Esophagus (tissue), 2 donors: Measurements from ENCODE around the gene PRICKLE2. TPM values are rescaled to one million over a fixed set of nuclear protein-coding genes. Genes with fewer than 3 reads are reported as not detected.

ENCODE experiments used
- H3K27ac ChIP-seq, 2 donors: one replicate each; pipeline ENCODE4 v1.5.1; 2013; ENCODE audit warnings: low read depth in 2 of 2, mild to moderate bottlenecking in 2 of 2, inconsistent platforms in 1 of 2, low read length in 1 of 2, moderate library complexity in 1 of 2
- H3K27me3 ChIP-seq, 2 donors: one replicate each; pipeline ENCODE4 v1.6.1; 2013; ENCODE audit warnings: low read length in 2 of 2, control low read depth in 1 of 2, mild to moderate bottlenecking in 1 of 2; ENCODE audit not compliant: insufficient read depth in 2 of 2, control insufficient read depth in 1 of 2
- H3K36me3 ChIP-seq, 2 donors: one replicate each; pipeline ENCODE4 v1.6.1; 2013; ENCODE audit warnings: low read length in 1 of 2; ENCODE audit not compliant: control insufficient read depth in 2 of 2, insufficient read depth in 2 of 2
- H3K4me1 ChIP-seq, 2 donors: one replicate each; pipeline ENCODE4 v1.6.1; 2013; ENCODE audit warnings: low read length in 1 of 2; ENCODE audit not compliant: control insufficient read depth in 2 of 2, insufficient read depth in 2 of 2
- H3K4me3 ChIP-seq, 2 donors: one replicate each; pipeline ENCODE4 v1.5.1; 2013; ENCODE audit warnings: low read length in 2 of 2, mild to moderate bottlenecking in 2 of 2, low read depth in 1 of 2, moderate library complexity in 1 of 2
- H3K9me3 ChIP-seq, 2 donors: one replicate each; pipeline ENCODE4 v1.6.1; 2013; ENCODE audit warnings: mild to moderate bottlenecking in 2 of 2, low read depth in 1 of 2, low read length in 1 of 2, moderate library complexity in 1 of 2; ENCODE audit not compliant: control insufficient read depth in 2 of 2, insufficient read depth in 1 of 2
- WGBS, 2 donors: extraction: QIAGEN DNeasy Blood & Tissue Kit; methylation state at CpG; one replicate each; pipeline ENCODE4 v1.1.7; 2013; 5-methylcytosine and 5-hydroxymethylcytosine counted together
- polyA plus RNA-seq, 2 donors: library from polyadenylated mRNA; stranded (reverse); fragments of 200-250 nt; gene quantifications; one replicate each; pipeline ENCODE4 v1.2.3, GENCODE V29; 2013
- donor health status: healthy with polysubstance abuse.
- donor health status: Bipolar disorder and iron deficiency.

The PRICKLE2 gene
- polyA plus RNA-seq, 2 donors, result 1.3 to 2.7 TPM

DNA sequence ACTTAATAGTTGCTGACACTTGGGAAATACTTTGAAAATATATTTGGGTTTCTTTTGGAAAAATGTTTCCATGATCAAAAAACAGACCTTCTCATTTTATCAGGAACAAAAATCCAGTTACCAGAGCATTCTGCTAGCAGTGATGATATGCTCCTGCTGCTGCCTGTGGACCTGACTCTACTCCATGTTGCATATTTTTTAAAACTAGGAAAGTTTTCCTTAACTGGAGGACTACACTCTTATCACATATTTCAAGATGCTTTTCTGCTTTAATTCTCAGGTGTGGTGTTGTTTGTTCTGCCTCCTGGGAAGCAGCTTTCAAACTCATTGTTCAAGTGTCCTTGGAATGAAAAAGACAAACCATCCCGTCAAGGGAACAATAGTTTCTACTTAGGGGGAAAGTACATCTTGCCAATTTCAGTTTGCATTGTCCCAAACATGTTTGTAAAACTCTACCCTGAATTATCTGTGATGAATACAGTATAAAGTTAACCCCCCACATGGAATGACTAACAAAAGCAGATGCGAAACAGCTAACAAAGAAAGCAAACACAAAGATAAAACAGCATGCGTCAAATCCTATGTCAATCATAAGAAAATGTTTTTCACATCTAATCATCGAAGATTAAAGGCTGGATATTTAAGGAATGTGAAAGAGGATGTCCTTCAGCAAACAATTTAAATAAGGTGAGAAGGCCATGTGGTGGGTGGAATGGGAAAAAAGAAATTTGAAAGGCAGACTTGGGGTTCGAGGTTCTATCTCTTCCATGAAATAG lies 161.9 kb downstream of the PRICKLE2 start:
- Histone ChIP-seq H3K27me3 (no peaks in the 10 kb centered on the region), H3K4me1 (peaks cover 0 to 4% of the 10 kb centered on the region in 2 donors), H3K9me3 (no peaks in the 10 kb centered on the region), H3K36me3 (no peaks in the 10 kb centered on the region), H3K27ac (no peak overlapping the region), H3K4me3 (no peak overlapping the region)
- WGBS, 2 donors, result 58 to 63% methylated on average over 5 of the region's 5 CpGs

DNA sequence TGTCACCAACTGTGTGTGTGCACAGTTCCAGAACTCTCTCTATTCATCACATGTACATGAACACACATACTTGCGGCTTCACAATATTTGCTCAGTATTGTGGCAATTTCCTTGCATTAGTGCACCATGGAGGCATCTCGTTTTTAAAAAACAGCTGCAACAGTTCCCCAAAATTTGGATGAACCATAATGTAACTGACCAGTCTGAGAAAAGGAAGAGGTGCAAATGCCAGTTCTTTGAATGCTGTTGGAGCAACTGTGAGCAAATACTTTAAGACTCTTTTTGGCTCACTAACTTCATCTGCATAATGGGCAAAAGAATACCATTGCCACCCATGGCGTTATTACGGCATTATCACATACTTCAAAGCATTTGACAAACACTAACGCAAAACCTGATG lies 163.6 kb downstream of the PRICKLE2 start:
- Histone ChIP-seq H3K4me1 (no peaks in the 10 kb centered on the region), H3K27ac (no peak overlapping the region), H3K4me3 (no peak overlapping the region), H3K36me3 (no peaks in the 10 kb centered on the region), H3K9me3 (no peaks in the 10 kb centered on the region), H3K27me3 (no peaks in the 10 kb centered on the region)
- WGBS, 2 donors, result 86 to 91% methylated on average over 5 of the region's 5 CpGs

DNA sequence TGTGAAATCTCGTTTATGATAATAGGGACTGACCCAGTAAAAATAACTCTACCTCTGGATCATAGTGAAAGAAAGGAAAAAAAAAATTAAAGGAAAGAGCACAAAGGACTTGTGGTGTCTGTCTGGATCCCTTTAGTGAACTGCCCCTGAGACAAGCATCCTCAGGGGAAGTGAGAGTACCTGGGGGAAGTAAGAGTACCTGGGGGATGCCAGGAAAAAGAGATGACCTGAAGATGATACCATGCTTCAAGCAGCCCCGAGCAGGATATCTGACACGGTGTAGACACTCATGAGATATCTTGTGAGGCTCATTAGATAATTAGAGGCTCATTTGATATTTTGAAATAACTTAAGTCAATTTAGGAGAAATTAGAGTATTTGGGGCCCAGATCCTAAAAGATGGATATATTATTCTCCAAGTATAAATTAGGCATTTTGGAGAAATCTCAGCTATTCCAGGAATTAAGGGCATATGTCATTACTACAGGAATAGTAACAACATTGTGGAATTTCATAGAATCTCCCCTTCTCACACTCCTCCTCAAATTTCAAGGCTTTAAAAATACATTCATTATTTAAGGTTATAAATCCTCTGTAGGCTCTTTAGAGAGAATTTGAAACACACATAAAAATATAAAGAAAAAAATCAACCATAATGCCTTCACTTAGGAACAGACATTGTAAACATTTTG lies 165.6 kb downstream of the PRICKLE2 start:
- Histone ChIP-seq H3K9me3 (no peaks in the 10 kb centered on the region), H3K4me1 (no peaks in the 10 kb centered on the region), H3K27me3 (no peaks in the 10 kb centered on the region), H3K4me3 (no peak overlapping the region), H3K27ac (no peak overlapping the region), H3K36me3 (no peaks in the 10 kb centered on the region)
- 82 to 83% methylated on average over 3 of the region's 3 CpGs for WGBS, 2 donors

DNA sequence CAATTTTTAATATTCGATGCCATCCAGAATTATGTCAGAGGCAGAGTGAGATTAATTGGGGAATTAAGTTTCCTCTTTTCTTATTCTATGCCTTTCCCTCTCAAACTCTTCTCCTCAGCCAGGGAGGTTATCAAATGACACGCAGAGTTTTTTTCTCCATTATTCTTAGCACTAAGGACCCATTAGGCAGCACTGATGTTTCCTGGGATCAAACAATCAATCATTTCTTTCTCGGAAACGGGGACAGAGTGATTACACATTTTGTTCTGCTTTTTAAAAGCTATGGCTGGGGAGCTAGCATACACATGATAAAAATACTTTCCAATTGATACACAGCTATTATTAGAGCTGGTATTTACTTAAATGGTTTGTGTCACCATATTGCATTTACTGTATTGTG lies 166.7 kb downstream of the PRICKLE2 start:
- WGBS, 2 donors, result 19 to 30% methylated on average over 4 of the region's 4 CpGs
- H3K4me1 ChIP-seq, result no peaks in the 10 kb centered on the region
- H3K27ac ChIP-seq, result no peak overlapping the region
- no peaks in the 10 kb centered on the region for H3K36me3 ChIP-seq
- no peaks in the 10 kb centered on the region for H3K27me3 ChIP-seq
- no peak overlapping the region for H3K4me3 ChIP-seq
- no peaks in the 10 kb centered on the region for H3K9me3 ChIP-seq

DNA sequence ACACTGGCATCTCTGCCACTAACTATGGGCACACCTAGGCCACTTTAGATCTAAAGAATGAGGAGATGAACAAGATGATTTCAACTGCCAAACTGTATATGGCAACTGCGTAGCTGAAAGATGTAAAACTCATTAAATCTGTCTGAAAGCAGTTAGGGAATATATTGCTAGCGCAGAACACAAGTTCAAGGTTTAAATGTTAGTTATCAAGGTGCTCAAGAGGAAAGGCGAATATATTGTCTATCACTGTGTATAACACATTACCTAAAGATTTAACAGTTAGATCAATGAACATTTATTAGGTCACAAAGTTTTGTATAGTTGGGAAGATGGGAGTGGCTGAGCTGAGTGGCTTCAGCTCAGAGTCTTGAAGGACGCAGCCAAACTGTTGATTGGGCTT lies 168.0 kb downstream of the PRICKLE2 start:
- H3K36me3 ChIP-seq, result no peaks in the 10 kb centered on the region
- no peaks in the 10 kb centered on the region for H3K4me1 ChIP-seq
- no peak overlapping the region for H3K27ac ChIP-seq
- 95 to 98% methylated on average over 4 of the region's 4 CpGs for WGBS, 2 donors
- no peaks in the 10 kb centered on the region for H3K9me3 ChIP-seq
- no peaks in the 10 kb centered on the region for H3K27me3 ChIP-seq
- no peak overlapping the region for H3K4me3 ChIP-seq

DNA sequence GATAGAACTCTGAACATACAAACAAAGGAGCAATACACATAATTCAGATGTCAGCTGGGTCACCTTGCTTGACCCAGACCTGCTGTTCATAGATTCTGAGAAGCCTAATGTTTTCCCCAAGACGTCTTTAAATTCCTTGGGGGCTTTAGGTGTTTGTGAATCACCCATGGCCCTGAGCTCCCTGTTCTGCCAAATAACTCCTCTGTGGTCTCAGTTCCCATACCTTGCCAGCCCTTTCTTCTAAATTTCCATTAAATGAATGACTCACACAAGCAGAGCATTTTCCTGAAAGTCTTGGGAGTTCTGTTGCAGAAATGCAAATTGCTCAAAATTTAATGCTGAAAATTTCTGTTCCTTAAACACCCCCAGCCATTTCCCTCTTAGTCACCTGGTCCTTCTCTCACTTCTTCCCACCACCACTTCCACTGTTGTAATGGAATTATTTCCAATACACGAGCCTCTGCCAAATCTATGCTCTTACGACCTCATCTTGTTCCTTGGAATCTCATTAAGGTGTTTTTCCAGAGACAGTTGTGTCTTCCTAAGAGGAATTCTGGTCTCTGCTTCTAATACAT lies 168.6 kb downstream of the PRICKLE2 start:
- H3K4me1 ChIP-seq, result no peaks in the 10 kb centered on the region
- H3K27me3 ChIP-seq, result no peaks in the 10 kb centered on the region
- H3K9me3 ChIP-seq, result no peaks in the 10 kb centered on the region
- WGBS, 2 donors, result 53 to 67% methylated on average over 3 of the region's 3 CpGs
- no peaks in the 10 kb centered on the region for H3K36me3 ChIP-seq
- H3K4me3 ChIP-seq, result no peak overlapping the region
- H3K27ac ChIP-seq, result no peak overlapping the region

DNA sequence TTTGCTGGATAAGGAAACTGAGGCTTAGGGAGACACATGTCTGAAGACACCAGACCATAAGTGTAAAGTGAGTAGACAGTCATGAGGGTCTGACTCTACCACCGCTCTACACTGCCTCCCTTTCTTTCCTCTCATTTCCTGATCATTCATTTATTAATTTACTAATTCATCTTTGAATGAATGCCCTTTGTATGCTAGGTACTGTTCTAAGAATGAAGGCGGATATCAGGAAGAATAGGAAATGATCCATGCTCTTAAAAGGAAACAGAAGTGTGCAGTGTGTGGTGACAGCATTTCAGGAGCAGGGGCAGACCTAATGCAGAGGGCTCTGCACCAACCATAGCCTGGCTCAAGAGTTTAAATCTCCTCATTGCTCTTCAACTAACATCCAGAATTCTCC lies 170.2 kb downstream of the PRICKLE2 start:
- H3K9me3 ChIP-seq, result no peaks in the 10 kb centered on the region
- H3K27ac ChIP-seq, result no peak overlapping the region
- H3K36me3 ChIP-seq, result no peaks in the 10 kb centered on the region
- no peaks in the 10 kb centered on the region for H3K4me1 ChIP-seq
- H3K4me3 ChIP-seq, result no peak overlapping the region
- WGBS, 2 donors, result 89 to 90% methylated on average over 2 of the region's 2 CpGs
- no peaks in the 10 kb centered on the region for H3K27me3 ChIP-seq

DNA sequence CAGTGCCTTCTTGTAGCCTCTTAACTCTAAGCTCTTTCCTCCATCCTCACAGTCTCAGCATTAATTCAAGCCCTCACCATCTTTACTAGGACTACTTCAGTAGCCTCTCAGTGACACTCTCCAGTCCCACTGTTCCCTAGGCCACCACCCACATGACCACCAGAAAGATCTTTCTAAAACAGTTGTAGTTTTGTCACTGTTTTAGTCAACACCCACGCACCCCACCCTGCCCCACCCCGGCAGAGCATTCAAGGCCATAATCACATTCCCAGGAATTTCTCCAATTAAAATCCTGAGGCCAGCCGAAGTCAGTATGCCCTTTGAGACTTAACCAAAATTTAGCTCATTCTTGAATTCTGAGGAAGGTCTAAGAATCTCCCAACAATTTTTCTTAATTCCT lies 170.8 kb downstream of the PRICKLE2 start:
- no peak overlapping the region for H3K4me3 ChIP-seq
- no peaks in the 10 kb centered on the region for H3K9me3 ChIP-seq
- no peaks in the 10 kb centered on the region for H3K36me3 ChIP-seq
- no peaks in the 10 kb centered on the region for H3K4me1 ChIP-seq
- 83% methylated on average over 3 of the region's 3 CpGs for WGBS, 2 donors
- no peak overlapping the region for H3K27ac ChIP-seq
- no peaks in the 10 kb centered on the region for H3K27me3 ChIP-seq

DNA sequence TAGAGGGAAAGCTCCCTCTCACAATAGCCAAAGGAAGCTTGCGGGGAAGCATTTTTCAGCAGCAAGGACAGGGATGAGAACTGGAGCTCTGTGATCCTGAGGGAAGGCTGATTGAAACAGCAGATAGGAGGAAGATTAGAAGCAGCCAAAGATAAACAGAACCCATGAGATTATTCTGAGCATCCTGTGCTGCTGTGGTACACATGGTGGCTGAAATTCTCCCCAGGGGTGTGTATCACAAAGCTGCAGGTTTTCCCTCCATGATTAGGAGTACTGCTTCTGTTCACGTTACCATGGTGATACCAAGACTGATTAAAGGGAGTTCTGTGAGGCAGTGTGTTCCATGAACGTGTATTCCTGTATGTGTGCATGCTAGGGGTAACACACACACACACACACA lies 171.7 kb downstream of the PRICKLE2 start:
- H3K9me3 ChIP-seq, result no peaks in the 10 kb centered on the region
- no peaks in the 10 kb centered on the region for H3K27me3 ChIP-seq
- no peak overlapping the region for H3K4me3 ChIP-seq
- no peaks in the 10 kb centered on the region for H3K36me3 ChIP-seq
- WGBS, 2 donors, result 74 to 78% methylated on average over 3 of the region's 3 CpGs
- no peaks in the 10 kb centered on the region for H3K4me1 ChIP-seq
- no peak overlapping the region for H3K27ac ChIP-seq
